Measurements from ENCODE around the gene DIAPH2. TPM values are rescaled to one million over a fixed set of nuclear protein-coding genes. Genes with fewer than 3 reads are reported as not detected.

Gene DIAPH2
- total RNA-seq, 4 donors from 2014 or later, result 40.2 to 52.2 (median 44.8) TPM

GRCh38 chrX:96703816-96704215 is 19.2 kb downstream of the DIAPH2 start:
- Histone ChIP-seq H3K4me1 (no peaks in the 10 kb centered on the region), H3K27me3 (no peaks in the 10 kb centered on the region), H3K4me3 (no peak overlapping the region), H3K9me3 (no peaks in the 10 kb centered on the region), H3K27ac (no peak overlapping the region), H3K36me3 (no peaks in the 10 kb centered on the region)
- WGBS, 2 donors, result 40 to 54% methylated on average over 1 of the region's 1 CpG
- no peak for DNase-seq (ENCODE audit: low spot score in 2 of 2)
- no peak for TF ChIP-seq EP300 (IDR thresholded peaks at IDR 0.05)
- no peak for TF ChIP-seq CTCF (IDR thresholded peaks at IDR 0.05)
- no peak for TF ChIP-seq POLR2A (IDR thresholded peaks at IDR 0.05)

GRCh38 chrX:96704629-96705028 is 20.0 kb downstream of the DIAPH2 start:
- no peaks in the 10 kb centered on the region for H3K4me1 ChIP-seq

GRCh38 chrX:96705905-96706304 is 21.3 kb downstream of the DIAPH2 start:
- Histone ChIP-seq H3K36me3 (no peaks in the 10 kb centered on the region), H3K4me3 (no peak overlapping the region), H3K27ac (no peak overlapping the region), H3K4me1 (no peaks in the 10 kb centered on the region), H3K9me3 (no peaks in the 10 kb centered on the region), H3K27me3 (no peaks in the 10 kb centered on the region)
- no peak for TF ChIP-seq EP300 (IDR thresholded peaks at IDR 0.05)
- TF ChIP-seq POLR2A (IDR thresholded peaks at IDR 0.05), result no peak
- no peak for TF ChIP-seq CTCF (IDR thresholded peaks at IDR 0.05)
- no peak for DNase-seq (ENCODE audit: low spot score in 2 of 2)

More at GRCh38 chrX:96704629-96705028, 20.0 kb downstream of the DIAPH2 start:
- H3K27ac ChIP-seq, result no peak overlapping the region
- no peak overlapping the region for H3K4me3 ChIP-seq
- H3K9me3 ChIP-seq, result no peaks in the 10 kb centered on the region
- H3K36me3 ChIP-seq, result no peaks in the 10 kb centered on the region
- DNase-seq (ENCODE audit: low spot score in 2 of 2), result no peak
- TF ChIP-seq POLR2A (IDR thresholded peaks at IDR 0.05) (no peak), CTCF (IDR thresholded peaks at IDR 0.05) (no peak), EP300 (IDR thresholded peaks at IDR 0.05) (no peak)
- no peaks in the 10 kb centered on the region for H3K27me3 ChIP-seq
- WGBS, 2 donors, result 65 to 67% methylated on average over 2 of the region's 2 CpGs

- Histone ChIP-seq H3K36me3 (no peaks in the 10 kb centered on the region), H3K4me1 (no peaks in the 10 kb centered on the region), H3K27me3 (no peaks in the 10 kb centered on the region), H3K9me3 (no peaks in the 10 kb centered on the region), H3K4me3 (no peak overlapping the region), H3K27ac (no peak overlapping the region)
- TF ChIP-seq POLR2A (IDR thresholded peaks at IDR 0.05) (no peak), EP300 (IDR thresholded peaks at IDR 0.05) (no peak), CTCF (IDR thresholded peaks at IDR 0.05) (no peak)
- no peak for DNase-seq (ENCODE audit: low spot score in 2 of 2)
- 59 to 94% methylated on average over 1 of the region's 1 CpG for WGBS, 2 donors
Measured at GRCh38 chrX:96707804-96708203, 23.2 kb downstream of the DIAPH2 start.

- no peaks in the 10 kb centered on the region for H3K36me3 ChIP-seq
- 82 to 85% methylated on average over 2 of the region's 2 CpGs for WGBS, 2 donors
- no peaks in the 10 kb centered on the region for H3K4me1 ChIP-seq
- no peak for TF ChIP-seq POLR2A (IDR thresholded peaks at IDR 0.05)
- no peak for TF ChIP-seq CTCF (IDR thresholded peaks at IDR 0.05)
- TF ChIP-seq EP300 (IDR thresholded peaks at IDR 0.05), result no peak
- H3K27ac ChIP-seq, result no peak overlapping the region
- H3K9me3 ChIP-seq, result no peaks in the 10 kb centered on the region
- H3K27me3 ChIP-seq, result no peaks in the 10 kb centered on the region
- no peak overlapping the region for H3K4me3 ChIP-seq
- no peak for DNase-seq (ENCODE audit: low spot score in 2 of 2)
Measured at GRCh38 chrX:96710031-96710430, 25.4 kb downstream of the DIAPH2 start.

Measured in tibial nerve (tissue), 4 donors.